GM18909 (cell line): ENCODE results near the gene CST1.
"Not testable (repeated sequence)": the region's sequence is repeated elsewhere in the genome, so short reads cannot be mapped to it uniquely, and the experiment has no call there.

Experiments
- ATAC-seq: cut with Tn5 transposase; IDR thresholded peaks from one replicate; pipeline ENCODE4 v1.9.1; 2021; ENCODE audit warnings: mild to moderate bottlenecking; ENCODE audit not compliant: unreplicated experiment, poor library complexity

CST1 gene, protein sequence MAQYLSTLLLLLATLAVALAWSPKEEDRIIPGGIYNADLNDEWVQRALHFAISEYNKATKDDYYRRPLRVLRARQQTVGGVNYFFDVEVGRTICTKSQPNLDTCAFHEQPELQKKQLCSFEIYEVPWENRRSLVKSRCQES

GRCh38 chr20:23750786-23751185 lies at the start of gene CST1:
CST1 (minus strand) TSS chr20:23750935; CDS start chr20:23750866, 69 bp downstream.
- not testable (repeated sequence) for ATAC-seq

- peak; percentile 83 for ATAC-seq
These were observed 48.6 kb upstream of the CST1 start for GRCh38 chr20:23799216-23799847.

GRCh38 chr20:23795526-23795925 lies 44.8 kb upstream of the CST1 start:
- no peak for ATAC-seq

- no peak for ATAC-seq
These were observed 44.1 kb upstream of the CST1 start for GRCh38 chr20:23794841-23795240.

DNA sequence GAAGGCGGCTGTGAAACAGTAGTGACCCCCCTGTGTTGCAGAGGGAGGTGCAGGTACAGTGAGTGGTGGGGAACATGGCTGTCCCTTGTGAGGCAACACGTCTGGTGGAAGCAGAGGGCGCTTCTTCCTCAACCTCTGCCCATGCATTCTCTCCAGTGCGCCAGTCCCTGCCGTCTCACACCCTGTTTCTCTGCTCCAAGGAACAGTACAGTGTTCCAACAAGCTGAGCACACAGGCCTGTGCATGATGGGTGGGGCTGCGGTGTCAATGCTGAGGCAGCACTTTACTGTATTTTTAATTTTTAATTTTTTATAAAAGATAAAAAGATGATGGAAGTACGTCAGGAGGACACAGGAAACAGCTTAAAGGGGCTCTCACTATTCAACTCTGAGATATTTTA lies 43.3 kb upstream of the CST1 start:
- ATAC-seq, result no peak

DNA sequence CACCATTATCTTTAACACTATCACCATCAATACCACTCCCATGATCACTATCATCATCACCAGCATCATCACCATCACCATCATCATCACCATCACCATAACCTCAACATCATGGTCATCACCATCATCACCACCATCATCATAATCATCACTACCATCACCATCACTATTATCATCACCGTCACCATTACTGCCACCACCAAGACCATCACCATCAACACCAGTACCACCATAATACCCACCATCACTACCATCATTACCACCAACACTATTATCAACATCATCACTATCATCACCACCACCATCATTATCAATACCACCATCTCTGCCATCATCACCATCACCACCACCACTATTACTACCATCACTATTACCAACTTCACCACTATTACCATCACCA lies 32.7 kb upstream of the CST1 start:
- ATAC-seq, result no peak

DNA sequence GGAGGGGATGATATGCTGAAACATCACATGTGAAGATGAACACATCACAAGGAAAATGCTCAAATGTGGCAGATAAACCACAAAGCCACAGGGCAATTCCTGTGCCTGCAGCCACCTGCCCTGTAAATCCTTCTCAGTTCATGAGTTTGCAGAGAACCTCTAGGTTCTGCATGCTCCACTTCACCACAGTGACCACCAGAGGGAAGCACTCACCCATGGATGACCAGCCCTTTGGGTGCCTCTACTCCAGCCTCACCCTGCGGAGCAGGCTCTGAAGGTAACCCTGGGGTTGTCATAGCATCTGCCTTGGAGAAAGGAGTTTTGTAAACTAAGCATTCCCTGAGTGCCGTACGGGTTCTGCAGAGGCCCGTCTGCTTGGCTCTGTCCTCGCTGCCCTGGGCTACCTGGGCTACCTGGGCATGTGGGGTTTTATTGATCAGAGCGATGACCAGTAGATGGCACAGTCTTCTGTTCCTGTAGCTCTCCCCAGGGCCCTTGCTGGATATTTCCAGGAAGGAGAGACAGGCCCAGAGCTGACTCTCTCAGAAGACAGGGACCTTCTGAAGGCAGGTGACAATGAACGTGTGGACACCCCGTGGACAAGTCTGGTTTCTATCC lies 31.7 kb upstream of the CST1 start:
- ATAC-seq, result no peak

- ATAC-seq, result not testable (repeated sequence)
These were observed 27.9 kb upstream of the CST1 start for GRCh38 chr20:23778676-23779075.

- not testable (repeated sequence) for ATAC-seq
These were observed 26.6 kb upstream of the CST1 start for GRCh38 chr20:23777380-23777779.

DNA sequence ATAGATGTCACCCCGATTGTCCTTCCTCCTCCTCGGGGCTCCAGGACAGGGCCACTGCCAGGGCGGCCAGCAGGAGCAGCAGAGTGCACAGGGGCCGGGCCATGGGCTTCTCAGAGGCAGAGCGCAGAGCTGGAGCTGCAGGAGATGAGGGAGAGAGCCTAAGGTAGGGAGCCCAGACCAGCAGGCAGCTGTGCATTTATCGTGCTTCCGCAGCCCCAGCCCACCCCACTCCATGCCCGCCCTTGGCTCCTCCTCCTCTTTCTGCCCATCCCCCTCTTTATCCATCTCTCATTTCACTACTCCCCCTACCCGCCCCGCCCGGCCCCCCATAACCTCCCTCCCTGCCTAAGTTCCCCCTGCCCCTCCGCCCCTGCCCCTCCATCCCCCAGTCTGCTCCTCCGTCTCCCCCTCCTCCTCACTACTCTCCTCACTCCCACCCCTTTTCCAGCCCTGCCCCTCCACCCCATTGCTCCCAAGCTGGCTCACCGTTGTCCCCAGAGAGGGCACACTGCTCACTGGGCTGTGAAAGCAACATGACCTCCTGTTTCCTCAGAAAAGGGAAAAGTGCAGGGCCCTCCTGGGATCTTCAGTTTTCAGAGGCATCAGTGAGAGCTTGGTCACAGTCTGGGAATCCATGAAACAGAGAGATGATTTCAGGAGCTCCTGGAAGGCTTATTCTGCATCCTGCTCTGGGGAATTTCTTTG lies 25.5 kb upstream of the CST1 start:
- ATAC-seq, result no peak

DNA sequence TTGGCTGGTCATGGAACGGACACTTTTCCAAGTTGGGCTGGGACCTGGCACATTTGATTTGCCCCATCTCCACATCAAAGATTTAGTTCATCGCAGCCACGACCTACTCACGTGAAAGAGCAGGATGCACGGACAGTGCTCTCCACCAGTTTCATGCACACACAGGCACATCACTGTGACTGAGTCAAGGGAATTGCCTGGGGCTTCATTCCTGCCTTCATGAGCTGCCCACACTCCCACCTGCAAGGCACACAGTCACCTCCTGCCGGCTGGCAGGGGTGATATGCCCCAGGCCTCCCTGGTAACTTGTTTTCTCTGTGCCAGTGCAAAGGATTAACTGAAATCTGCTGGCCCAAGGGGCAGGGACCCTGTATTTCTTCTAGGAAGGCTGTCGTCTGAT lies 23.3 kb upstream of the CST1 start:
- ATAC-seq, result no peak

- ATAC-seq, result no peak
These were observed 22.8 kb upstream of the CST1 start for GRCh38 chr20:23773579-23773978.

DNA sequence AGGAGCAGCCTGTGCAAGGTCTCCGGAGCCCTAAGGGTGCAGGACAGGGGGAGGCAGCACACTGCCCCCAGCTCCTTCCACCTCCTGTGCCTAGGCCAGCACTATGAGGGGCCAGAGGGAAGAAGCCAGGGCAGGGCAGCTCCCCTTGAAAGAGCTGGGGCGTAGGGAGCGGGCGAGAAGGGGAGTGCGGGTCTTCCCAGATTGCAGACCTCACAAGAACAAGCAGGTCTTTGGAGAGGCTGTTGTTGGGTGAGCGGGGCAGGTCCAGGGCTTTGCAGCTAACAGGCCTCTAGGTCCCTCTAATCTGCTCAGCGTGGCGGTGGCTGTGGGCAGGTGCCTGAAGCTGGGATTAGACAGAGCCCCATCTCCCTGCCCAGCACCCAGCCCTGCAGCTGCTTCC lies 22.4 kb upstream of the CST1 start:
- ATAC-seq, result no peak

DNA sequence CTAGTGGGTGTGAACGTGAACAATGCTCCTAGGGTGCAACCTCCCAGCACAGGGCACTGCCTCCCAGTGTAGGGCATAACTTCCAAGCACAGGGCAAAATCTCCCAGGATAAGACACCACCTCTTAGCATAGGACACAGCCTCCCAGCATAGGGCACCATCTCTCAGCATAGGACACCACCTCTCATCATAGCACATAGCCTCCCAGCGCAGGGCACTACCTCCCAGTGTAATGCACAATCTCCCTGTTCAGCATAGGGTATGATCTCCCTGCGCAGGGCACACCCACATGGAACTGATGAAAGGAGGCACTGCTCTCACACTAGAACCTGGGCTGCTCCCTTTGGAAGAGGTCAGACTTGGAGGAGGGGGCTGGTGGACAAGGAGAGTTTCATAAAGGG lies 21.3 kb upstream of the CST1 start:
- no peak for ATAC-seq

- ATAC-seq, result no peak
These were observed 19.6 kb upstream of the CST1 start for GRCh38 chr20:23770384-23770783.

GRCh38 chr20:23768520-23768919 lies 17.8 kb upstream of the CST1 start:
- ATAC-seq, result not testable (repeated sequence)

DNA sequence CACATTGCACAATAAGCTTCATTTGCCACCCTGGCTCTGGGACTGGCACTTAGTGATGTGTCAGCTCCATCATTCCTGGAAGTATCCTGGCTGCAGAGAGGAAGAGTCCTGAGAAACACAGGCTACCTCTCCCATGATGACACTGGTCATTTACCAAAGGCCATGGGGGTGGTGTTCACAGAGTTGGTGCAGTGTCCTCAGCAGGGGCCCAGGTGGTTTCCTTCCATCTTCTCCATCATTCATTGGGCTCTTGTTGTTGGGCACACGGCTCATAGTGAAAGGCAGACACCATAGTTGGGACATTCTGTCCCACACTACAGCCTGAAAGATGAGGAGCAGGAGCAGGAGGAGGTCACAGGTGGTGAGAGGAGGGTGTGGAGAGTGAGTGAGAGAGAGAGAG lies 15.8 kb upstream of the CST1 start:
- no peak for ATAC-seq

- ATAC-seq, result no peak
These were observed 14.8 kb upstream of the CST1 start for GRCh38 chr20:23765578-23765977.

DNA sequence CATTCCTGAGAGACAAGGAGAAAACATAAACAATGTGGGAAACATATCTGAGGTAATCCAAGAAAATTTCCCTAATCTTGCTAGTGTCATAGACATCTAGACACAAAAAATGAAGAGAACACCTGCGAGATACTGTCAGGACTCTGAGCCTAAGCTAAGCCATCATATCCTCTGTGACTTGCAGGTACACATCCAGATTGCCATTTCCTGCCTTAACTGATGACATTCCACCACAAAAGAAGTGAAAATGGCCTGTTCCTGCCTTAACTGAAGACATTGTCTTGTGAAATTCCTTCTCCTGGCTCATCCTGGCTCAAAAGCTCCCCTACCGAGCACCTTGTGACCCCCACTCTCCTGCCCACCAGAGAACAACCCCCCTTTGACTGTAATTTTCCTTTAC lies 13.9 kb upstream of the CST1 start:
- not testable (repeated sequence) for ATAC-seq

DNA sequence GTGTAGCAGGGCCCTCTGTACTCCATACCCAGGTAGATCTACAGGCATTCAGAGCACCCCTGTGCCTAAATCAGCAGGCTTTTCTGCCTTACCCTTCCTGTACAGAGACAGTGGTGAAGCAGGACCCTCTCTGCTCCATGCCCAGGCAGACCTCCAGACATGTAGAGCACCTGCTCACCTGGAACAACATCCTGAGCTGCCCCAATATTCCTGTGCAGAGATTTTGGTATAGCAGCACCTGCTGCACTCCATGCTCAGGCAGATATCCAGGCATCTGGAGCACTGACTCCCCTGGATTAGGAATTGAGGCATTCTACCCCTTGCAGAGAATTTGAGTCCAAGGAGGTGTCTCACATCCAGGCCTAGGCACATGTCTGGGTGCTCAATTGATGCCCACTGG lies 12.6 kb upstream of the CST1 start:
- no peak for ATAC-seq

GRCh38 chr20:23759306-23759940 lies 8.7 kb upstream of the CST1 start:
- no peak for ATAC-seq
